H7 (cell line): ENCODE measurements around the gene MED13L. TPM values are rescaled to one million over a fixed set of nuclear protein-coding genes. Genes with fewer than 3 reads are reported as not detected.

ENCODE experiments used
- DNase-seq: peaks from one replicate; pipeline ENCODE4 v3.0.0; 2012
- H3K27me3 ChIP-seq: 2 replicates; pipeline ENCODE4 v1.6.0; 2011; ENCODE audit warnings: mild to moderate bottlenecking, low read length; ENCODE audit not compliant: control insufficient read depth, insufficient read depth
- H3K36me3 ChIP-seq: replicated peaks from 2 replicates; pipeline ENCODE4 v1.5.1; 2011; ENCODE audit warnings: low read length; ENCODE audit not compliant: control insufficient read depth, insufficient read depth
- H3K4me3 ChIP-seq: 2 replicates; pipeline ENCODE4 v1.5.1; 2011; ENCODE audit warnings: low read depth, mild to moderate bottlenecking, control low read depth, low read length, moderate library complexity; ENCODE audit not compliant: insufficient read depth
- total RNA-seq: library from RNA; depleted of rRNA; stranded (reverse); fragments of >200 nt; shearing (Covaris generic); gene quantifications from 2 replicates; pipeline ENCODE4 v1.2.3, GENCODE V29; 2014

Gene MED13L
- total RNA-seq, 1 experiment from 2014 or later = 39.7 TPM

GRCh38 chr12:116064493-116064892 lies 213.0 kb downstream of the MED13L start:
- no peak for DNase-seq
- Histone ChIP-seq H3K4me3 (no peak overlapping the region), H3K36me3 (no peaks in the 10 kb centered on the region), H3K27me3 (no peaks in the 10 kb centered on the region)

DNA sequence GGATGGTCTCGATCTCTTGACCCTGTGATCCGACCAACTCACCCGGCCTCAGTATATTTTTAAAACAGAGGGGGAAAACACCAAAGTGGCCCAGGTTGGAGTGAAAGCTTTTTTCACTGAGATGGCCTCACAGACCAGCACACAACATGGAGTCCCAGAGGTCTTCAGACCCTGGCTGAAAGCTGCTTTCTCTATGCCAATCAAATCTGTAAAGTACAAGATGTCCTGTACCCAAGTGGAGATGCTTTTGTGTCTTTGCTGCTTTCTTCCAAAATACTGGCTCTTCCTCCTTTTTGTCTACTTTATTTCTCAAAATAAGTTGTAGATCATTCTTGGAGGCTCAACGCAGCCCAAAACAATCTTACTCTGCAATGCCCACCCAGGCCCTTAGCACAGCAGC lies 214.8 kb downstream of the MED13L start:
- Histone ChIP-seq H3K4me3 (no peak overlapping the region), H3K27me3 (no peaks in the 10 kb centered on the region), H3K36me3 (no peaks in the 10 kb centered on the region)
- DNase-seq = no peak

DNA sequence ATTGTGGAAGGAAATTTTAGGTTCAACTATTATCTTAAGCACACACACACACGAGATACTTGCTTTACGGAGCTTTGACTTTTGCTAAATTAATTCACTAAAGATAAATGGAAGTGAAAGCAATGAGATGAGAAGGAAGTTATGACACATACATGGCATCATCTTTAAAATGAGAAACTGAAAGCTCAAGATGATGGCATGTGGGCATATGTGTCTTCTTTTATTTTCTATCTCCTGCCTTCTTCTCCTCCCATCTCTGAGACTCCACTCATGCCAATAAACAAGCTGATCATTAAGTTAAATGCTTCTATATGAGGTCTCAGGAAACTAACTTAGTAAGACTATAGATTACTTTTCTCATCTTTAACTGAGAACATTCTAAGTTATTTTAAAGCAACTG lies 216.7 kb downstream of the MED13L start:
- H3K36me3 ChIP-seq = no peaks in the 10 kb centered on the region
- DNase-seq = no peak
- no peak overlapping the region for H3K4me3 ChIP-seq
- H3K27me3 ChIP-seq = no peaks in the 10 kb centered on the region

- Histone ChIP-seq H3K4me3 (no peak overlapping the region), H3K36me3 (no peaks in the 10 kb centered on the region), H3K27me3 (no peaks in the 10 kb centered on the region)
- no peak for DNase-seq
Measured at GRCh38 chr12:116059904-116060303, 217.6 kb downstream of the MED13L start.

DNA sequence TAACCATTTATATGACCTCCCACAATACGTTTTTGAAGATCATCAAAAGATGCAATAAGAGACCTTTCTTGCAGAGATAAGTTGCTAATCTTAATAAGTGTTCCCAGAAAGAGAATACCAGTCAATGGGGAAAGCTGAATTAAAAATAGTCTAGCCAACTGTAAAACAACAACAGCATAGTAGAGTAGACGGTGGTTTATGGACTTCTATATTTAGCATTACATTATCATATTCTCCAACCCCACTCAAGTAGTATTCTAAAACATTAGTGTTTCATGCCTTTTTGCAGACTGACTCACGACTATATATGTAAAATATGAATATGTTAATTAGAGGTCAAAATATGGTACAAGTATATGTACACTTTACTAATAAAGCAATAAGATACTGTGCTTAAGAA lies 218.9 kb downstream of the MED13L start:
- Histone ChIP-seq H3K4me3 (no peak overlapping the region), H3K36me3 (no peaks in the 10 kb centered on the region)
- no peak for DNase-seq

GRCh38 chr12:116057356-116057755 lies 220.1 kb downstream of the MED13L start:
- Histone ChIP-seq H3K27me3 (no peaks in the 10 kb centered on the region), H3K36me3 (no peaks in the 10 kb centered on the region), H3K4me3 (no peak overlapping the region)
- no peak for DNase-seq

More for the DNA sequence above, 218.9 kb downstream of the MED13L start:
- no peaks in the 10 kb centered on the region for H3K27me3 ChIP-seq

DNA sequence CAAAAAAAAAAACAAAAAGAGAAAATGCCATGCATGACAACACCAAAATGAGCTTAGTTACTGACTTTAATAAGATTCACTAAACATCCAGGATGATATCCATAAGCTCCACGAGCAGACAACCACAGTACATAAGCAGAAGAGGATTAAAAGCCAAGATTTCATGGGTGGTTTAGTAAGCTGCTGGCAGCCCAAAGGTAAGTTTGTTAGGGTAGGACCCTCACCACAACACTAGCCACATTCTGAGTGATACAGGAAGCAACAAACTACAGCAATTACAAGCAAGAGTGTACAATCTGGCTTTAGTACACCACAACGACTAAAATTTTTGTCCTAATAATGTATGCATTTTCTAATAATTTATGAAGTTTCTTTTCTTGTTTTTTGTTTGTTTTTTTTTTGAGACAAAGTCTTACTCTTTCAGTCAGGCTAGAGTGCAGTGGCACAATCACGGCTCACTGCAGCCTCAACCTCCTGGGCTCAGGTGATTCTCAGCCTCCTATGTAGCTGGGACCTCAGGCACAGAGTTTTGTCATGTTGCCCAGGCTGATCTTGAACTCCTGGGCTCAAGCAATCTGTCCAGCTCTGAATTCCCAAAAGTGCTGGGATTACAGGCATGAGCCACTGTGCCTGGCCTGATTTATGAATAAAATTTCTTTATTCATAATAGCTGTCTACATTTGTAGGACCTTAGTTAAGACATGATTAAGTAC lies 221.4 kb downstream of the MED13L start:
- H3K4me3 ChIP-seq = no peak overlapping the region

GRCh38 chr12:116054280-116054679 lies 223.2 kb downstream of the MED13L start:
- Histone ChIP-seq H3K4me3 (no peak overlapping the region), H3K36me3 (no peaks in the 10 kb centered on the region), H3K27me3 (no peaks in the 10 kb centered on the region)
- no peak for DNase-seq

More for the DNA sequence above, 221.4 kb downstream of the MED13L start:
- Histone ChIP-seq H3K36me3 (no peaks in the 10 kb centered on the region), H3K27me3 (no peaks in the 10 kb centered on the region)
- DNase-seq = no peak

DNA sequence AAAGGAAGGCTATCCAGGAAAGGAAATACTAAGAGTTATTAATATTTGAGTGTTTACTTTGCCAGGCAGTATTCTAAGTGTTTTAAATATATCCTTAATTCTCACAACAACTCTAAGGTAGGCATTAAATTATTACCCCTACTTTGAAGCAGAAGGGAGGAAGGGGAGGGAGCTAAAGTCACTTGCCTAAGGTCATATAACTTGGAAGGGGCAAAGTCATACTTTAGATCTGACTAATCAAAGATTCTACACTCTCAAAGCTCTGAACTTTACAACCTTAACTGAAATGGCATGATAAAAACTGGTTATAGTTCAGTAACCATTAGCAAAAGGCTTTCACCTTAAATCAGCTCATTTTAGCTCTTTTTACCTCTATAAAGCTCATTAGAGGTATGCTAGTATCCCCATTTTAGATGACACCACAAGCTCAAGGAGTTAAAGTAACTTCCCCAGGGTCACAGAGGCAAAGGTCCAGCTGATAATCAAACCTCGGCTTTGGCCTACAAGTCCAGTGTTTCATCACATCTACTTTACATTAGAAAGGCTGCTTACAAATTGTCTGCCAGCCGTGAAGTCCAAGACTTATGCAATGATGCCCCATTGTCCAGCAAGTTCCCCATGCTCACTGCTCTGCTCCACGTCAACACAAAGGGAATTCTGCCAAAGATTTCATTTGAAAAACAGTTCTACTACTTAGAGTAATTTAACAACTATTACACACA lies 223.9 kb downstream of the MED13L start:
- Histone ChIP-seq H3K36me3 (no peaks in the 10 kb centered on the region), H3K27me3 (no peaks in the 10 kb centered on the region), H3K4me3 (no peak overlapping the region)
- no peak for DNase-seq

- Histone ChIP-seq H3K27me3 (no peaks in the 10 kb centered on the region), H3K4me3 (no peak overlapping the region), H3K36me3 (no peaks in the 10 kb centered on the region)
- DNase-seq = no peak
Measured at GRCh38 chr12:116050275-116050674, 227.2 kb downstream of the MED13L start.

- H3K36me3 ChIP-seq = no peaks in the 10 kb centered on the region
- no peak for DNase-seq
- H3K4me3 ChIP-seq = no peak overlapping the region
- no peaks in the 10 kb centered on the region for H3K27me3 ChIP-seq
Measured at GRCh38 chr12:116048879-116049278, 228.6 kb downstream of the MED13L start.

- Histone ChIP-seq H3K36me3 (no peaks in the 10 kb centered on the region), H3K4me3 (no peak overlapping the region), H3K27me3 (no peaks in the 10 kb centered on the region)
- no peak for DNase-seq
Measured at GRCh38 chr12:116046039-116046438, 231.5 kb downstream of the MED13L start.

GRCh38 chr12:116045150-116045549 lies 232.3 kb downstream of the MED13L start:
- H3K4me3 ChIP-seq = no peak overlapping the region
- H3K27me3 ChIP-seq = no peaks in the 10 kb centered on the region
- no peak for DNase-seq
- no peaks in the 10 kb centered on the region for H3K36me3 ChIP-seq

DNA sequence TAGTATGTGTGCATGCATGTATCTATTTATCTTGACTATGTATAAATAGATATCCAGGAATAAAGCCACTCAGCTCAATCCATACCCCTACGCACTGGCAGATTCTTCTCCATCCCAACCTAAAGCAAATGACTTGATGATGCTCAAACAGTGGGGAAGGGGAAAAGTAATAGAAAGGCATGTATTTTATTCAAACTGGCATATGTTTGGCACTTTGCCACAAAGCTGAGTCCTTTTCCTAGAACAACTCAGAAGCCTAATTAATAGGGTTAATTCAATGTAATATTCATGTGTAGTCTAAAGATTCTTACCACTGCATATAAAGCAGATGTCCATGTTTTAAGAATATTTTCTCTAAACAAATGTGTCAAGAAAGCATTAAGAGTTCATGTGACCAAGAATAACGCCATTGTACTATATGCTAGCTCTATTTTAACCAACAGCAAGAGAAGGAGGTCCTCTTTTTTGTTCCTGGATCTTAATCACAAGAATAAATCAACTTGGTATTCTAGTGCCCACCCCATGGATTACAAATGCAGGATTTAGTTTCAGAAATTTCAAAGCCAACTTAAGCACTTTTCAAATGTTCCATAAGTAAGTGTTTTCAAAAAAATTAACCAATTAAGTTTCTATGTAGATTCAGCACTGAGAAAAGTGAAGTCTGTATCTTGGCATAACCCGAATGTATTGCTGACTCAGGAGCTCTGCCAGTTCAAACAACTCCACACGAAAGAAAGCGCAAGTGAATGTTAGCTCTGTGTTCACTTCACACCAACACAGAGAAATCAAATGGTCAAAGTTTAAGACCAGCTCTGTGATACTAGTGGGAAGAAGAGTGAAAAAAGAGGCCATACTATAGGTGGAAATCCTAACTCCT lies 233.6 kb downstream of the MED13L start:
- no peak overlapping the region for H3K4me3 ChIP-seq
- H3K27me3 ChIP-seq = no peaks in the 10 kb centered on the region
- DNase-seq = no peak

More for the DNA sequence above, 233.6 kb downstream of the MED13L start:
- no peaks in the 10 kb centered on the region for H3K36me3 ChIP-seq
